Stimulated activated CD8-positive, alpha-beta memory T cell treated with anti-CD3 and anti-CD28 coated beads, Interleukin-4, amount 100 ng/mL, for 4 hours (primary cell): ENCODE measurements around the gene RPS29.

Experiments used
- DNase-seq, 2 donors: peaks; one replicate each; pipeline ENCODE4 v3.0.0-alpha.2; 2020; ENCODE audit warnings: low read depth in 2 of 2, low spot score in 1 of 2

The RPS29 gene

DNA sequence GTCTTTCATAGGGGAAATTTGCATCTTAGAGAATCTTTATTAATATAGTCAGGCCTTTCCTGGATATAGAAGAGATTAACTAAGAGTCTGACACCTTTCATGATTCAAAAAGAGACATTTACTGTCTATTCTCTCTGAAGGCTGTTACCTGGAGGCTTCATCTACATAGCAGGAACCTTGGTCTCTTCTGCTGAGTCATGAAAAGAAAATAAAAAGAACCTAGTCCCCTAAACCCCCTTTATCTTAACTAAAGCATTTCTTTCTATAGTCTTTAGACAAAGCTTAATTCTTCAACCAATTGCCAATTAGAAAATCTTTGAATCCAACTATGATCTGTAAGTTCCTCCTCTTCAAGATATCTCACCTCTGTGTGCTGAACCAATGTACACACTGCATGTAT is 33.1 kb downstream of the RPS29 start:
- no peak for DNase-seq

DNA sequence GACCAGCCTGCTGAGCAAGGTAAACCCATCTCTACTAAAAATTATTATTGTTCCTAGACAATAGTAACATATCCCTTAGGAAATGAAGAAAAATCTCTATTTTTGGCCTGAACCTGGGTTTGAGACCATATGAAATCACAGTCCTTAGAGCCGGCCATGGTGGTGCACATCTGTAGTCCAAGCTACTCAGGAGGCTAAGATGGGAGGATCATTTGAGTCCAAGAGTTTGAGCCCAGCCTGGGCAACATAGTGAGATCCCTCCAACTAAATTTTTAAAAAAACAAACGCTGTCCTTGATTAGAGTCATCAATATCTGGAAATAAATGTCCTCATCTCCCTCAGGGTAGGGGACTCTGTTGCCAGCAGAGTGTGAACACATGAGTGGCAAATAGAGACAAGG is 34.6 kb downstream of the RPS29 start:
- no peak for DNase-seq

DNA sequence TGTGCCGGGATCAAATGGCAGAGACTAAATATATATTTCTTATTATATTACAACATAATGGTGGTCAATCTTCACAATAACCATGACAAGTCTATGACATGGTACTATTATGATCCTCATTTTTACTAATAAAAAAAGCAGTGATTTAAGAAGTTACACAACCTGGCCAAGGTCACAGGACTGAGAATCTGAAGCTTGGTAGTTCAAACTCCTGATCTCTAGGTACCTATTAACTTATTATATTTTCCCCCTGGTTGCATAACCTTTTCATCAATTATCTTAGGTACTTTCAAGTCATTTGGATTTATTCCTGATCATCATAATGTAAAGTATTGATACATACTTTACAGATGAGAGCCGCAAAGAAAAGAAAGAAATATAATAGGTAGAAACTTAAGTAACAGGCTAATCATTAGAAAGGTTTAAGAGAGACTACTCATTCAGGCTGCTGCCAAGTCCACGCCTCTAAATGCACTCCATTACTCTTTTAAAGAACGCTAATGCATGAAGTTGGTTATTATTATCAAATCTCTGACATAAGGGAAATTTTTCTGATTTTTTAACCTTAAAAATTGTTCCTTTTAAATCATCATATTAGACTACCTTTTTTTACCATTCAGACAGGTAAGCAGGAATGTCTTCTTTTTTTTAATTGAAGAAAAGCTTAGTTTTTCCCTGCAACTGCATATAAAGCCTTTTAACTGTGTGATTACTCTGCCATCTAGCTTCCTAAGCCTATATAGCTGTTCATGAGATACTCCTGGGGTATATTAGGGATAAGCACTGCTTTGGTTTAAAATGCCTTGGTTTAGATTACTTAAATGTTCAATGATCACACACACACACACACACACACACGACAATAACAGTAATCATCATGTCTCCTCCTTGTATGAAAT is 35.6 kb downstream of the RPS29 start:
- no peak for DNase-seq

DNA sequence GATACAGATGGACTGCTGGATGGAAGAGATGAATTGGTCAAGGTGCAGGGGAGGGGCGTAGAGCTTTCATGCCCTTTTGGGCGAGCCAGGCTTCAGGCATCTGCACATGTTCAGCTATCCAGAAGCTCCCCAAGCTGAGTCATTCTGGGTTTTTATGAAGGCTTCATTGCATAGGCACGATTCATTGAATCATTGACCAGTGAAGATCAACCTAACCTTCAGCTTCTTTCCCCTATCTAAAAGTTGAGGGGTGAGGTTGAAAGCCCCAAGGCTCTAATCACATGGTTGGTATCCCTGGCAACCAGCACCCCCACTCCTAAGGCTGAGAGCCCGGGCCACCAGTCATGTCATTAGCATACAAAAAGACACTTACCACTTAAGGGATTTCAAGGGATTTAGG is 36.3 kb downstream of the RPS29 start:
- DNase-seq: no peak

DNA sequence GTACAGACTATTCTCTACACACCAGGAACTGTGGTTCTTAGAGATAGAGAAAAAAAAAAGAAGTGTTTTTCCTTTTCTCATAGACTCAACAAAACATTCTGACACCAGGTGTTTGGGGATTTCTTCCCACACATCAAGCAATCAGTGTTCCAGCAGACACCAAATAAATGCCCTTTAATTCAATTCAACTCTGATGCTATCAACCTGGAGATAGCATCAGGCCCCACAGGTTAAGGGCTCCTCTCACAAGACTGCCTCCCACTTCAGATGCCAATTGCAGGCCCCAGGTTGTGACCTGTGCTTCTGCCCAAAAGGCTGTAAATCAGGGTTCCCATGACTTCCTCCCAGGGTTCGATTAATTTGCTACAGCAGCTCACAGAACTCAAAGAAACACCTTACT is 36.7 kb downstream of the RPS29 start:
- no peak for DNase-seq

DNA sequence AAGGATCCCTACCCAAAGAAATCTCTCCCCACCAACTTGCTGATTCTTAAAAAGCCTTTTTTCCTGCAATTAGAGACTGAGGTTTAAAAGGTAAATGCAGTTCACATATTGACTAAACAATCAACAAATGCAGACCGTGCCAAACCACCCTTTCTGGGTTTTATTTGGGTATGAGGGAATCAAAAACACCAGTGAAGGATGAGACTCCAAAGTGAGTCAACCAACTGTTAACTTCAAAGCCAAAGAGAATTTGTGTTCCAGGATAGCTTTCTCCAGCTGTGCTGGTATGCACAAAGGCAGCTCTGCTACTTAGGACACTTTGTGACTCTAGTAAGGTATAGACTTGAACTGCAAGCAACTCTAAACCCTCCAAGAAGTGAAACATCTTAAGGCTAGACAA is 39.4 kb downstream of the RPS29 start:
- DNase-seq: no peak

DNA sequence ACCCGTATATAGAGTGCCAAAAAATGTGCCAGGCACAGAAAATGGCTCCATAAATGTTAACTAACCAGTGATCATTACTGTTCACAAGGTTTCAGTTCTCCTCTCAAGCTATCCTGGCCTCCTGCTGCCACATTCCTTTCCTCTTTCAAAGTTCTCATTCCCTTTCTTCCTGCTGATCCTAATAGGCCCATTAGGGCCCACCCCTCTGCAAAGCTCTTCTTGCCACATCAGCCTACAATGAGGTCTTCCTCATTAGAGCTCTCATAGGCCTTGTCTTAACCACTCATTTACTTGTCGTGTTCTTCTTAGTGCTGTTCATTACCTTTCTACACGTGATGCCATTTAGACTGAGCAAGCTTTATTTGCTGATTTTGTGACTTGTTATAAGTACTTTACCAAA is 40.5 kb downstream of the RPS29 start:
- no peak for DNase-seq

DNA sequence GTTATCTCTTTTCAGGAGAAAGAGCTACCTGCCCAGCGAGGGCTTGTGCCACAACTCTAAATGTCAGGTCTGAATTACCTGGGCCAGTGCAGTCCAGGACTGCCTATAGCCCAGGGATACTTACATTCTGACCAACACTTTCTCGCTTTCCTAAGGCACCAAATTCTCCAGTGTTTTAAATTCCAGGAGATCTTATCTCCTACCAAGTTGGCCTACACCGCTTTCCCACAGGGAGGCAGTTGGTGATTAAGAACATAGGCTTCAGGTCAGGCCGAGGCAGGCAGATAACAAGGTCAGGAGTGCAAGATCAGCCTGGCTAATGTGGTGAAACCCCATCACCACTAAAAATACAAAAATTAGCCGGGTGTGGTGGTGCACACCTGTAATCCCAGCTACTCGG is 41.1 kb downstream of the RPS29 start:
- DNase-seq: no peak

DNA sequence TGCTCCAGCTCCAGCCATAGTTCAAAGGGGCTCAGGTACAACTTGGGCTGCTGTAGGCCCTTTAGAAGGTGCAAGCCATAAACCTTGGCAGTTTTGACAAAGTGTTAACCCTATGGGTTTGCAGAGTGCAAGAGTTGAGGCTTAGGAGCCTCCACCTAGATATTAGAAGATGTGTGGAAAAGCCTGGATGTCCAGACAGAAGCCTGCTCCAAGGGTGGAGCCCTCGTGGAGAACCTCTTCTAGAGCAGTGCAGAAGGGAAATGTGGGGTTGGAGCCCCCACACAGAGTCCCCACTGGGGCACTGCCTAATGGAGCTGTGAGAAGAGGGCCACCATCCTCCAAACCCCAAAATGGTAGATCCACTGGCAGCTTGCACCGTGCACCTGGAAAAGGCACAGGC is 45.1 kb downstream of the RPS29 start:
- no peak for DNase-seq

DNA sequence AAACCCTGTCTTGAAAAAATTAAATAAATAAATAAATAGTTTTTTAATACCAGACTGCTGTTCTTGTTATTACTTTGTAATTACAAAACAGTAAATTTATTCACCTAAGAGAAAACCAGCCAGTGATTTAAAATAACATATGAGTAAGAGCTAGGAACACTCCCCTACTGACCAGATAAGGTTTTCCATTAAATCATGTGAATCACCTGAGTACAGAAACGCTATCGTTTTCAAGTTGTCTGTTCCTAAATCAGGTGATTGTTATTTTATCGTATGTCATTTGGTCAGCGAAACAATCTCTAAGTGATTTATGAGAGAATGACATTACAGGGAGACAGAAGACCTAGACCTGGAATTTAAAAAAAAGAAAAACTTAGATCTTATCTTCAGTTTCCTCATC is 47.3 kb downstream of the RPS29 start:
- no peak for DNase-seq
